ENCODE data around the gene FAM174B. TPM values are rescaled to one million over a fixed set of nuclear protein-coding genes. Genes with fewer than 3 reads are reported as not detected.
"Not testable (repeated sequence)": the region's sequence is repeated elsewhere in the genome, so short reads cannot be mapped to it uniquely, and the experiment has no call there.

The FAM174B gene
- total RNA-seq, 8 experiments from 2014 or later = 2.9 to 13.8 (median 8.0) TPM

GRCh38 chr15:92617549-92618520 is 37.7 kb downstream of the FAM174B start:
- H3K27ac ChIP-seq = no peak overlapping the region
- H3K4me3 ChIP-seq = no peak overlapping the region
- in situ Hi-C loops (cut with MboI; ENCODE audit: low pct_unique_long_range_greater_than_20kb in 2 of 9, low sequenced_read_pairs in 9 of 9, unreplicated experiment in 9 of 9) = no loop called here
- peaks cover 0 to 5% of the 10 kb centered on the region in 2 donors for H3K4me1 ChIP-seq (replicated peaks in 1 of 2)
- peak in 6 of 8 experiments; percentile 31 to 90 (median 67) for ATAC-seq (replicated peaks in 6 of 8)
- WGBS, 10 experiments = 30 to 94% (median 86%) methylated on average over 2 to 12 of the region's 22 CpGs

- WGBS, 10 experiments = 71 to 100% (median 89%) methylated on average over 1 to 17 of the region's 25 CpGs; no CpG with 5 or more reads in 1 of the 10 experiments
- Histone ChIP-seq H3K4me1 (replicated peaks in 1 of 2) (peaks cover 0 to 5% of the 10 kb centered on the region in 2 donors), H3K4me3 (no peak overlapping the region), H3K27ac (no peak overlapping the region)
- peak in 1 of 8 experiments; percentile 14 for ATAC-seq (replicated peaks in 6 of 8)
- in situ Hi-C loops (cut with MboI; ENCODE audit: low pct_unique_long_range_greater_than_20kb in 2 of 9, low sequenced_read_pairs in 9 of 9, unreplicated experiment in 9 of 9) = no loop called here
These were observed 38.7 kb downstream of the FAM174B start for GRCh38 chr15:92616621-92617548.

- no peak for ATAC-seq (replicated peaks in 6 of 8)
- no peak overlapping the region for H3K27ac ChIP-seq
- 20 to 100% (median 93%) methylated on average over 1 to 8 of the region's 18 CpGs; no CpG with 5 or more reads in 2 of the 10 experiments for WGBS, 10 experiments
- H3K4me3 ChIP-seq = no peak overlapping the region
- in situ Hi-C loops (cut with MboI; ENCODE audit: low pct_unique_long_range_greater_than_20kb in 2 of 9, low sequenced_read_pairs in 9 of 9, unreplicated experiment in 9 of 9) = no loop called here
- H3K4me1 ChIP-seq (replicated peaks in 1 of 2) = peaks cover 0 to 10% of the 10 kb centered on the region in 2 donors
These were observed 40.5 kb downstream of the FAM174B start for GRCh38 chr15:92614791-92615785.

- H3K4me1 ChIP-seq (replicated peaks in 1 of 2) = peaks cover 0 to 10% of the 10 kb centered on the region in 2 donors
- no peak overlapping the region for H3K4me3 ChIP-seq
- 0 to 83% (median 63%) methylated on average over 1 to 3 of the region's 4 CpGs; no CpG with 5 or more reads in 4 of the 10 experiments for WGBS, 10 experiments
- in situ Hi-C loops (cut with MboI; ENCODE audit: low pct_unique_long_range_greater_than_20kb in 2 of 9, low sequenced_read_pairs in 9 of 9, unreplicated experiment in 9 of 9) = no loop called here
- H3K27ac ChIP-seq = no peak overlapping the region
- no peak for ATAC-seq (replicated peaks in 6 of 8)
These were observed 41.3 kb downstream of the FAM174B start for GRCh38 chr15:92614301-92614700.

- in situ Hi-C loops (cut with MboI; ENCODE audit: low pct_unique_long_range_greater_than_20kb in 2 of 9, low sequenced_read_pairs in 9 of 9, unreplicated experiment in 9 of 9) = no loop called here
- H3K27ac ChIP-seq = no peak overlapping the region
- no peak overlapping the region for H3K4me3 ChIP-seq
- no peak for ATAC-seq (replicated peaks in 6 of 8)
- peaks cover 0 to 10% of the 10 kb centered on the region in 2 donors for H3K4me1 ChIP-seq (replicated peaks in 1 of 2)
- 50 to 100% (median 90%) methylated on average over 2 to 4 of the region's 7 CpGs; no CpG with 5 or more reads in 5 of the 10 experiments for WGBS, 10 experiments
These were observed 41.7 kb downstream of the FAM174B start for GRCh38 chr15:92613841-92614240.

- no peak overlapping the region for H3K27ac ChIP-seq
- H3K4me3 ChIP-seq = no peak overlapping the region
- in situ Hi-C loops (cut with MboI; ENCODE audit: low pct_unique_long_range_greater_than_20kb in 2 of 9, low sequenced_read_pairs in 9 of 9, unreplicated experiment in 9 of 9) = no loop called here
- WGBS, 10 experiments = 50 to 100% (median 83%) methylated on average over 1 to 4 of the region's 4 CpGs; no CpG with 5 or more reads in 4 of the 10 experiments
- no peak for ATAC-seq (replicated peaks in 6 of 8)
- peaks cover 0 to 10% of the 10 kb centered on the region in 2 donors for H3K4me1 ChIP-seq (replicated peaks in 1 of 2)
These were observed 42.7 kb downstream of the FAM174B start for GRCh38 chr15:92612891-92613290.

GRCh38 chr15:92611995-92612745 is 43.4 kb downstream of the FAM174B start:
- in situ Hi-C loops (cut with MboI; ENCODE audit: low pct_unique_long_range_greater_than_20kb in 2 of 9, low sequenced_read_pairs in 9 of 9, unreplicated experiment in 9 of 9) = no loop called here
- WGBS, 10 experiments = 0 to 100% (median 80%) methylated on average over 1 to 5 of the region's 7 CpGs; no CpG with 5 or more reads in 1 of the 10 experiments
- peak in 3 of 8 experiments; percentile 45 to 77 (median 45) for ATAC-seq (replicated peaks in 6 of 8)
- peaks cover 0 to 5% of the 10 kb centered on the region in 2 donors for H3K4me1 ChIP-seq (replicated peaks in 1 of 2)
- no peak overlapping the region for H3K27ac ChIP-seq
- H3K4me3 ChIP-seq = no peak overlapping the region

- peaks cover 0 to 5% of the 10 kb centered on the region in 2 donors for H3K4me1 ChIP-seq (replicated peaks in 1 of 2)
- in situ Hi-C loops (cut with MboI; ENCODE audit: low pct_unique_long_range_greater_than_20kb in 2 of 9, low sequenced_read_pairs in 9 of 9, unreplicated experiment in 9 of 9) = no loop called here
- no peak overlapping the region for H3K27ac ChIP-seq
- no peak overlapping the region for H3K4me3 ChIP-seq
- ATAC-seq (replicated peaks in 6 of 8) = no peak
These were observed 44.4 kb downstream of the FAM174B start for GRCh38 chr15:92611150-92611549.

- no peak overlapping the region for H3K4me3 ChIP-seq
- WGBS, 10 experiments = 45 to 100% (median 84%) methylated on average over 2 to 6 of the region's 9 CpGs; no CpG with 5 or more reads in 3 of the 10 experiments
- peaks cover 0 to 5% of the 10 kb centered on the region in 2 donors for H3K4me1 ChIP-seq (replicated peaks in 1 of 2)
- peak in 5 of 8 experiments; percentile 55 to 87 (median 60) for ATAC-seq (replicated peaks in 6 of 8)
- no peak overlapping the region for H3K27ac ChIP-seq
- in situ Hi-C loops (cut with MboI; ENCODE audit: low pct_unique_long_range_greater_than_20kb in 2 of 9, low sequenced_read_pairs in 9 of 9, unreplicated experiment in 9 of 9) = no loop called here
These were observed 45.5 kb downstream of the FAM174B start for GRCh38 chr15:92610101-92610520.

GRCh38 chr15:92608866-92609700 is 46.5 kb downstream of the FAM174B start:
- 60 to 100% (median 80%) methylated on average over 1 to 4 of the region's 20 CpGs; no CpG with 5 or more reads in 3 of the 10 experiments for WGBS, 10 experiments
- peaks cover 0 to 5% of the 10 kb centered on the region in 2 donors for H3K4me1 ChIP-seq (replicated peaks in 1 of 2)
- in situ Hi-C loops (cut with MboI; ENCODE audit: low pct_unique_long_range_greater_than_20kb in 2 of 9, low sequenced_read_pairs in 9 of 9, unreplicated experiment in 9 of 9) = no loop called here
- ATAC-seq (replicated peaks in 6 of 8) = no peak
- no peak overlapping the region for H3K27ac ChIP-seq
- H3K4me3 ChIP-seq = no peak overlapping the region

GRCh38 chr15:92606836-92607150 is 48.8 kb downstream of the FAM174B start:
- H3K4me3 ChIP-seq; H3K27ac ChIP-seq; in situ Hi-C loops (cut with MboI; ENCODE audit: low pct_unique_long_range_greater_than_20kb in 2 of 9, low sequenced_read_pairs in 9 of 9, unreplicated experiment in 9 of 9); H3K4me1 ChIP-seq (replicated peaks in 1 of 2); ATAC-seq (replicated peaks in 6 of 8): not testable (repeated sequence)
- WGBS, 10 experiments = no CpG with 5 or more reads among the region's 15 CpGs
